ENCODE measurements around the gene ALDH1A3.

ALDH1A3 gene

DNA sequence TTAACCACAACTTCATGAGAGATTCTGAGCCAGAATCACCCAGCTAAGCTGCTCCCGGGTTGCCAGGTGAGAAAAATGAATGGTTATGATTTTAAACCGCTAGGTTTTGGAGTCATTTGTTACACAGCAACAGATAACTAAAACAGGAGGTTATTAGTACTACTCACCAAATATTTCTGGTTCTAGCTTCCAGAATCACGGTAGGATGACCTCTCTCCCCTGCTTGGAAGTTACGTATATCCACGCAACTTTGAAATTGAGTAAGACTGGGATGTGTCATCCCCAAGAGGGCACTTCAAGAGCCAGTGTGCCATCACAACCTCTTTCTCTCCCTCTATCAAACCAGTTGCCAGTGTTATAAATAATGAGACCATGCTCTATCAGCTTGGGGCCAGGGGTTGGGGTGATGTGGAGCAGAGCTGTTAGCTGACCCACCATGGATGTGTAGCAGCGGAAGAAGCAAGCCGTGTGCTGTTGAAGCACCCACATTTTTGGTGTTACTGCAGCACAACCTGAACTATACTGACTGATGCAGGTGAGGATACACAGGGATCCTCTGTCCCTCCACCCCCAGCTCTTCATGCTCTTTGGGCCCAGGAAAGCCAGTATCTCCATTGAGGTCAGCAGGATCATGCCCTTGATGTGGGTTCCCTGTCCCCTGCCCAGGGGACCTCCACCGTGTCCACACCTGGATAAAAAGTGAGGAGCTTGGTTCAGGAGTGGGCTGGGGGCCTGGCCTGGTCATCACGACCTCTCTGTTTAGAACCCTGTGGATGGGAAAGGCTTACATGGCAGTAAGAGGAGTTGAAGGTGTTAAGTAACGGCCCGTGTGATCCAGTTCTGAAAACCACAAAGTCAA is 19.4 kb upstream of the ALDH1A3 start:
- DNase-seq = no peak

DNA sequence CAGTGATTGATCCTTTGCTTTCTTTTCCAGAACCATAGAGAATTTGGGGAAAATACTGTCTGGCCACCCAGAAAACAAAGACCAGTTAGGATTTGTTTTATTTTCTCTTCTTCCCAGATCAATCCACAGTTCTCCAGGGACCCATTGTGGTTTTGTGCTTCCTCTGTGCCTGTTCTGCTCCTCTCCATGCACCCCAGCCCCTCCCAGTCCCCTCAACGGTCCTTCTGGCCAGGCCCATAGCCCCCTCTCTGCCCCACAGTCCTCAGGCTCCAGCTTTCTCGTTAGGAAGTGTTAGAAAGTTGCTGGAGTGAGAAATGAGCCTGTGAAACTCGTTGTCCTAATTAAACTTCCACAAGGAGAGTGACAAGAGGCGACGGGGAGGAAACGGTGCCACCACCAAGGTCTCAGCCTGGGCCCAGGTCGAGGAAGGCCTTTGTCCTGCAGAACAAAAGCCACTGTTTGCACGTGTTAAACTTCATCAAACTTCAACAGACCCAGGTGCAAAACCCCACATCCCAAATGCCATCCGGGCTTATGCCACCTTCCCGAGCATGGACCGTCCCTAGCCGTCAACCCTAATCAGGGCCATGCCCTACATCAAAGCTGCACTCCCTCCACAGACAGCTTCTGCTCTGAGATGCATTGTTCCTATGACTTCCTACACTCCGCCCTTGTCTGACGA is 18.7 kb upstream of the ALDH1A3 start:
- no peak for DNase-seq

DNA sequence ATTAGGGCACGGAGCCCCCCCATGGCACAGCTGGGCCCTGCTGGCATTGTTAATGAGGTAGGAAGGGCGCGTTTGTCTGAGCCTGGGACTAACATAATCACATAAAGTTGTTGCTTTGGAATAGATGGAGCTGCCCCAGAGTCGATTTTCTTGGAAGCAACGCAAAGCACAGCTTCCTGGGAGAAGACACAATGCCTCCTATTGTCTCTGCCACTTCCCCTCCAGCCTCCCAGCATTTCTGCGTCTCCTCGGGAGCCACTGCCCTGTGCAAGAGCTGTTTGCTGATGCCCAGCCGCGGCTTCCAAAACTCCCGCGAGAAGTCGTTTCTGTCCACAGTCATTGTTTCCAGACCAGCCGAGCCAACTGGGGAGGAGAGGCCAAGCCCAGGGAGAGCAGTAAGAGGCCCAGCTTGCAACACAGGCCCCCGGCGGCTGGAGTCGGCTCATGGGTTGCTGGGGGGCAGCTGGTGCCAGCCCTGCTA is 18.1 kb upstream of the ALDH1A3 start:
- DNase-seq = no peak

DNA sequence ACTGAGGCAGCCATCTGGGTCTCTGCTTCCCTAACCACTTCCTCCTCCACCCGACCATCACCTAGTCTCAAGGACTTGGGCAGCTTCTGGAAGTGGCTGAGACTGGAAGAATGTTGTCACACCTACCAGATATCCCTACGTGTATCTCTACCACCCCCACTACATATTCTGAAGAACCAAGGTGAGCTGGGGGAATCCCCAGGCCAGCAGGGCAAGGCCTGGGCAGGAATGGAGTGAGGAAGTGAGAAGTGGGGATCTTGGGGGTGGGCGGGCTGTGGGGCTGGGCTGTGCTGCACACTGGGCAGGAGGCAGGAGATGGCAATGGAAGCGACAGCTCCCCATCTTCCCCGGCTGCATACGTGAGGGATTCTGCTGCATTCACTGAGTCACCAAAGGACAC is 17.5 kb upstream of the ALDH1A3 start:
- no peak for DNase-seq

DNA sequence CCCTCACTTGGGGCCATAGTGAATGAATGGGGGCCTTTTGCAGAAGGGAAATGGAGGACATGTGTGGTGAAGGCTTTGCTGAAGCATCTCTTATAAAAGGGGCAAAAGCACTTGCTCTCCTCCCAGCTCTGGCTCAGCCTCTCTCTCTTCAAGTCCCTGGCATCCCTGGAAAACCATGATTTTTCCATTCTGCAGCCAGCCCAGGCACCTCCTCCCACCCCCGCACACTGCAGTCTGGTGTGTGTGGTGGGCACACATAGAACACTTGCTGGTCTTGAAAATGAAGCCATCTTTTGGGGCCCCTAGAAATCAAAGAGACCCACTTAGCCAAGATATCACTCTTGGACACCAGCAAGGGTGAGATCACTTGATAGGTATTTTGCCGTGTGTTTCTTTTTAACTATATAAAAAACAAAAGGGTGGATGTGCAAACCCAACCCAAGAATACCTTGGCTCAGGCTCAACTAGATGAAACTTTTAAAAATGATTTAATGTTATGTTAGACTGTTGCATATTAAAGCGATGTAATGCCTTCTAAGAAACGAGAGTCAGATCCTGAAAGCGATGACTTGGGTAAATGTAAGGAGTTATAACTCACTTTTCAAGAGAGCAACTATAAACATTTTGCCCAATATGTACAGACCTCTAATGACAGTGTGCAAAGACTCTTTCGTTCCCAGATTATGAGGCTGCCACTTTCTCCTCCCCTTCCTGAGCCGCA is 16.4 kb upstream of the ALDH1A3 start:
- DNase-seq = no peak

DNA sequence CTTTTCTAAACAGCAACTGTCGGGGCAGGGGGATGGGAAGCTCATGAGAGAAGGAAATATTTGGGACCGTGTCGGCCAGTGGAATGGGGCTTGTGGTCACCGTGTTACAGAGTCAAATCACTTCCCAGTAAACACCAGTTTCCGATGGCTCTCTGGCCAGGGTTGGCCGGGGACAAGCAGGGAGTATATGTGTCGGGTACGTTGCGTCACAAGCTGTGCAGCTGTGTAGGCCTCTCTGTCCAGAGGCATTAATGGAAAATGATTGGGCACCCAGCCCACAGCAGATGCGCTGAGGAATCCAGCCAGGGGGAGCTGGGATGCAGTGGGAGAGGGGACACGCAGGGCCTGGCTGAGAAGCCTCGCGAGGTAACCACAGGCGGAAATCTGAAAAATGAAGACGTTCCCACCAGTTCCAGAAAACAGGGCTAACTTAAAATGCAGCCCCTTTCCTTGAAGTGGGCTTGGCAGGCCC is 15.8 kb upstream of the ALDH1A3 start:
- no peak for DNase-seq

DNA sequence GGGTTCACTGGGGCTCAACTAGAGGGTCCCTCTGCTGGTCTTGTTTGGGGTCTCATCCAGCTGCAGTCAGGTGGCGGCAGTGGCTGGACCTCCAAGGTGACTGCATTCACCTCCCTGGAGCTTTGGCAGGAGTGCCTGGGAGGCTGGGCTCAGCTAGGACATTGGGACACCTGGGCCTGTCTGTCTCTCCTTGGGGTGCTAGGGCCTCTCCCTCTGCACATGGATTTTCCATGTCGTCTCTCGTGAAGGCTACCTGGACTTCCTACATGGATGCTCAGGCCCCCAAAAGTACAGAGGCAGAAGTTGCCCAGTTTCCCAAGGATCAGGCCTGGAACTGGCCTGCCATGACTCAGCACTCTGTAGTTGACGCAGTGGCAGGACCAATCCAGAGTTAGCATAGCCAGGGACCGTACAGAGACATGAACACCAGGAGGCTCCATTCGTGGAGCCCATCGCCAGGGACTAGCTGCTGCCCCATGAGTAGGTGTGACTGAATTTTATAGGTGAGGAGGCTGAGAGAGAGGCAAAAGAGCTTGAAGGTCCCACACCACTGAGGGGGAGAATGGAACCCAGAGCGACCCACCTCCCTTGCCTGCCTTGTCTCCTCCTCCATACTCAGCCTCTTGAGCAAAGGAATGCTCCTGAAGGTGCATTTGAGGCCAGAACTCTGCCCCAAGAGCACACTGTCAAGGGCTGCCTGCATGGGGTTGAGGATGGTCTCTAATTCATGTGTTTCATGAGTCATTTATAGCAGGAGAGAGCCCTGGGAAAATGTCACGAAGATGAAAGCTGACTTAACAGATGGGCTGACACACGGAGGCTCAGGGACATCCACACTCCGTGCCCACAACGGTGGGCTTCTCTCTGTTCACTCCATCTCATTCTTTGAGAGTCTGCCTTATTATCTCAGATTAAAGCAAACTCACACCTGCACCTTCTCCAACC is 13.0 kb upstream of the ALDH1A3 start:
- DNase-seq = no peak

DNA sequence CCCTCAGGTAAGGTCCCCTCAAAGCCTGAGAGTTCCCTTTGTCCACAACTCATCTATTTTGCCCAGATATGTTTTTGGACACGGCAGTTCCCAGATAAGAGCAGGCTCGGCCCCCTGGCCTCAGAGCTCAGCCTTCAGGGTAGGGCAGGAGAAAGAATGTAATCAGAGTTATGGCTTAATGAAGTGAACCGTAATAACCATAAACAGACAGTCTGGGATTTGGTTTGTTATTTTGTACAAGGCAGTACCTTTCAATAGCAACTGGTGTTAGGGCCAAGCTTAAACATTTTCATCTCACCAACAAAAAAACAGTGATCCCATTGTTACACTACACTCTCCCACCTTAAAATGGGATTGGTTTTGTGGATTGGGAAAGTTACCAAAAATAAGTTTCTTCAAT is 12.2 kb upstream of the ALDH1A3 start:
- no peak for DNase-seq

DNA sequence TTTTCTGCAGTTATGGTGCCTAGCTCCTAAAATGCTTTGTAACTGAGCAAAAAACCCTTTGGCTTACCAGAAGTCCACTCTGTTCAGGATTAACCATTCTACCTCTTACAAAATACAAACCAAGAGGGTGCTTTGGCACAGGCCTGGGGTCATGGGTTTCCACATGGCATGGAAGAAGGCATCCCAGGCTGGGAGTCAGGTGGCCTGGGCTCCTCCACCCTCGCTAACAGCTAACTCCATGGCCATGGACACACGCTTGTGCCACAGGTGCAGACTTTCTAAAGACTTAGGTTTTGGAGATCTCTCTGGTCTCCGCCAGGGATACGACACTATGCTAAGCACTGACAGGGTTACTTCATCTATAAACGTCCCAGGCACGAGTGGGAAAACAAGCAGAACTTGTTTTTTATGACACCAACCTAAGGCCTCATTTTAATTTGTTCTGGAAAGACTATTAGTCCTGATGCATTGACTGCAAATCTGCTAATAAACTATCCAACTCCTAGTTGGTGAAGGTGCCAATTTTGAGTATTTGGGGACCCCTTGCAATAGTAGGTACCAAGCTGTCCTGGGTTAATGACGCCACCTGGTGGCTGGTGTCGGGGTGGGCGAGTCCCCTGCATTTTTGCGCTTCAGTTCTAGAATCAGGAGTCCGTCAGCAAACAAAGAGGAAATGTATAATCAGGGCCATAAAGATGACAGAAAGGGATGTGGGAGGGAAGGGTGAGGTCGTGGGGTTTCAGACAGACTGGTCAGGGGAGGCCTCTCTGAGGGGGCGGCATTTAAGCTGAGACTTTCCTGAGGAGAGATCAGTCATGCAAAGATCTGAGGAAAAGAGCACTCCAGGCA is 10.3 kb upstream of the ALDH1A3 start:
- DNase-seq = peak in 1 of 2 experiments; percentile 16

DNA sequence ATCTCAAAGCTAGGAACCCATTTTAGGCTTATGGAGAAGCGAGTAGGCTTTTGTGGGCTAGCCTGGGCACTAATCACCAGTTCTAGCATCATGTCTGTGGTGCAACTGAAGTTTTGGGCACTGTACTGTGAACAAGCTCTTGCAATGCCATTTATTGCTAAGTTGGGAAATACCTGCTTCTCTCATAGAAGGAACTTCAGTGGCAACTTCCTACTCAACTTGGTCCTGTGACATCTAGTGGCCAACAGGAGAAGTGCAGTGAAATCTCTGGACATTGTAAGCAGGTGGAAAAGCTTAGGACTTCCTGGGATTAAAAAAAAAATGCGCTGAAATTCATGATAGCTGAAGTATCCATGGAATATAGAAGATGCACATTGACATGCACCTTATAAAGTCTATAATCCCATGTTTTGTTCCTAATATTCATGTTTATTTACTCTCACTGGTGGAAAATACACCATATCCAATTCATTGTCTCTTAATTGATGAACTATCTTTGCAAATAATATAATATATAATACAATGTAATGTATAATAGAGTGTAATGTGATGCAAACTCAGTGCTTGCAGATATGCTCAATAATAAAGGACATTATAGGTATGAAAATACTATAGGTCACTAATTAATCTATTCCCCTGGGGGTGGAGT is 6.5 kb upstream of the ALDH1A3 start:
- peak; percentile 82 to 88 for DNase-seq

DNA sequence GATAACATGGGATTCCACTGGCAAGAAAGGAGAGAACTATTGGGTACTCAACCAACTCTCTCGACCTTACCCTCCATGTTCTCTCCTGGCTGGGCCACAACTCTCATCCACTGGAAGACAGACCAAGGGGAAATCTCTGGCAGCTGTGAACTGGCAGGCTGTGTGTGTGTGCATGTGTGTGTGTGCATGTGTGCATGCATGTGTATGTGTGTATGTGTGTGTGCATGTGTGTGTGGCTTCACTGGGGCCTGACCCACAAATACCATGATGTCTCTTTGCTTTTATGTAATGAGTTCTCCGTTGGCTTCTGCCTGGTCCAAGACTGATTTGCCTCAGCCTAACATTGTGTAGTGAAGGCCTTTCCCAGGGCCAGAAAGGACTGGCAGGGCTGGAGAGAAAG is 4.1 kb upstream of the ALDH1A3 start:
- no peak for DNase-seq

DNA sequence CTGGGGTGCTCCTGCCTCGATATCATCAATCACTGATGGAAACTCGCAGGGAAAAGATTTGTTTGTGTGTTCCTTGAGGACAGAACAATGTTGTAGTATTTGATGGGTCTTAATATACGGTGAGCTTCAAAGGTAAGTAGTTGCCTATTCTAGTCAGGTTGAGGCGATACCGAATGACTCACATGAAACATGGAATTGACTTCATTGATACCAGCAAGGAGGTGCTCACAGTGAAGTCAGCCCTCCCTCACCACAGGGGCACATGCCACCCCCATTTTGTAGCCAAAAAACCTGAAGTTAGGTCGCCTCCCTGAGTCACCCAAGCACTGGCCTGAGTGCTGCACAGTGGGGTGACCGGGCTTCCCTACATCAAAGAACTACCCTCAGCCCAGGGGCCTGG is 3.7 kb upstream of the ALDH1A3 start:
- DNase-seq = no peak

DNA sequence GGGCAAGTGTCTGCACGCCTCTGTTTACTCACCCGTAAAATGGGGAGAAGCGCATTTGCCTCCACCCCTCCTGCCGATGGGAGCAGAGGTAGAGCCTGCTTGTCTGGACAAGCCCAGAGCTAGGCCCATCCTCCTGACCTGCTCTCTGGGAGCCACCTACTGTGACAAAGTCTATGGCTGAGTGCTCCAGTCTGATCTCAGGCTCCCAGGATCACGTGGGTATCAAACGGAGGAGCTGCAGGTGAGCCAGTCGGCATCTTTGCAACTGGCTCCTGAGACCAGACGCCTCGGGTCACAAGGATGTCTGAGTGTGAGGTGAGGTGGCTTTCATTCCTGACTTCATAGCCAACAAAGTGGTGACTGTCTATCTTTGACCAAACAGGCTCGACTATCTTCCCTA is 2.1 kb upstream of the ALDH1A3 start:
- DNase-seq = no peak

DNA sequence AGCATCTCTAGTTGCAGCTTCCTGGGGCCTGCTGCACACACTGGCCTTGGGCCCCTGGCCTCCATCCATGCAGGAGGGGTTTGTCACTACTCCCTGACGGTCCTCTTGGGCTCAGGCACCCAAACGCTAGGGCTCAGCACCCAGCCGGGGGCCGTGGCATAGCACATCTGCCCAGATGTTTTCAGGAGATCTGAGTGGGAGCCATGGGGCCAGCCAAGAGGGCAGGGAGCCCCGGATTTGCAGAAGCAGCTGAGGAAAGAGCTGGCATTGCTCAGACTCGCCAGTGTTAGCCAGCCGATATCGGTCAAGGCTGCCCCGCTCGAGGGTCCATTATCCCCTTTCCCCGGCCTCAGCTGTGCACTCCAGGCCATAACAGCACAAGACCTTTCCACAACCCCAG is 1.5 kb upstream of the ALDH1A3 start:
- no peak for DNase-seq

DNA sequence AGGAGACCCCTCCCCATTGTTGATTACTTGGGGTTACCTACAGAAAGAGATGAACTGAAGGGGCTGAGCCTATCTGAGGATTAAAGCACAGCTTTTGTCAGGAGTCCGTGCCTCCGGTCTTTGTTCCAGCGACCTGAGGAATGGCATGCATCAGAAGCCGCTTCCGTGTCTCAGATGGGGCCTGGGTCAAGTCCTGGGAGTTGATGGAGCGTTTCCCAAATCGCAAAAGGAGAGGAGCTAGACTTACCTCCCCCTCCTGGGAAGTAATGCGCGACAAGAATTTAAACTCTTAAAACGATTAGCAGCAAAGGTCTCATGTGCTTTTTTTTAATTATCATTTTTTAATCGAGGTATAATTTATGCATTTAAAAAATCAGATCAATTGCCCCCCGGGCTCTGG is 983 bp upstream of the ALDH1A3 start:
- DNase-seq = no peak

DNA sequence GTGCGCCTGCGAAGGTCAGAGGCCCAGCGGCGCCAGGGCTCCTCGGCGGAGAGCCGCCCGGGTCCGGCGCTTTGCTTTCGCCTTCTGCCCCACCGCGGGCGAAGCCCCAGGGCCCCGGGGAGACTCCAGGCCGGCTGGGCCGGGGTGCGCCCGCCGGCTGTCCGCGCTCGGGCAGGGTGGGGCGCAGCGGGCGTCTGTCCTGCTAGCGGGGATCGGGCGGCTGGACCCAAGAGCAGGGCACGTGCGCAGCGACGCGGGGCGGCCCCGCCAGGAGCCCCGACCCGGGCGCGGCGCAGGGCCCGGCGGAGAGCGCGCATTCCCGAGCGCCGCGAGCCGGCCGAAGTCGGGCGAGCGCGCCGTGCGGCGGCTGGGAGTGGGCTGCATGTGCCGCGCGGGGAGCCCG is 569 bp upstream of the ALDH1A3 start:
- DNase-seq = no peak

DNA sequence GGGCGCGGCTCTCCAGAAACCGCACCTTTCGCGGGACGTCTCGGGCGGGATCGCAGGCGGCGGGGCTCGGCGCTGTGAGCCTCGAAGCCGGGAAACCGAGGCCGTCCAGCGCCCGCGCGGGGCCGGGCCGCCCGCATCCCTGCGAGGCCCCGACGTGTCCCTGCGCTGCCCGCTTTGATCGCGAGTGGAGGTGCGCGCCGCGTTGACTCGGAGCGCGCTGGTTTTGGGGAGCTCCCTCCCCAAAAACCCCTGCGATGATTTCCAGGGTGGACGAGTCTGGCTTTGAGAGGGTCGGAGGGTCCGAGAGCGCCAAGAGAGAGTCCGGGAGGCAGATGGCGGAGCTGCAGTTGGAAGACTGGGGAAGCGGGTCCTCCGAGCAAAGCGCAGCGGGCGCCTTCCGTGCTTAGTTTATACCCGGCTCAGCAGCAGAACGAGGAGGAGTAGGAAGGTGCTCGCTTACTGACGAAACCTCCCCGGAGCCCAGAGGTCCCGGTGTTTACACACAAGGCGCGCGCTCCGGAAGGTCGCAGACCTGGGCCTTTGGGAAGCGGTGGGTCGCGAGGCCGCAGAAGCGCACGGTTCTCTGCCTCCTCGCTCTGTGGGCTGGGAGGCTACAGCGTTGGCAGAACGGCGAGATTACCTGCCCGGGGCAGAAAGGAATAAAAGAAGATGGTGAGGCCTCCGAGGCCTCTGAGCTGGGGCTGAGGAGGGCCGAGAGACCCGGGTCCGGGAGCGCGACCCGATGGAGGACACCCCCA is 687 bp downstream of the ALDH1A3 start:
- DNase-seq = no peak

DNA sequence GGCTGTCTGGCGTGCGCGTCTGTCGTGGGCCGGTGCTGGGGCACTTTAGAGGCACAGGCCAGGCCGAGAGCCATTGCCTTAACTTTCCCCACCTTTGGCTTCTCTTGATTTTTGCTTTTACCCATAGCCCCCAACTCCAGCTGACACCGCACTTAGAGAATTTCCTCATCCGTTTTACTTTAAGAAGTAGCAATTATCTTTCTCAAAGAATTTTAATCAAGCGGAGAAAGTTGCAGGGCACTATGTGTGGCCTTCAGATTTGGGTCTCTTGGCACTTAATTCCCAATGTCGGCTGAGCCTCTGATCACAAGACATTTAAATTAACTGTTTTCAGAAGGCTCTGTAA is 1.2 kb downstream of the ALDH1A3 start:
- DNase-seq = no peak

DNA sequence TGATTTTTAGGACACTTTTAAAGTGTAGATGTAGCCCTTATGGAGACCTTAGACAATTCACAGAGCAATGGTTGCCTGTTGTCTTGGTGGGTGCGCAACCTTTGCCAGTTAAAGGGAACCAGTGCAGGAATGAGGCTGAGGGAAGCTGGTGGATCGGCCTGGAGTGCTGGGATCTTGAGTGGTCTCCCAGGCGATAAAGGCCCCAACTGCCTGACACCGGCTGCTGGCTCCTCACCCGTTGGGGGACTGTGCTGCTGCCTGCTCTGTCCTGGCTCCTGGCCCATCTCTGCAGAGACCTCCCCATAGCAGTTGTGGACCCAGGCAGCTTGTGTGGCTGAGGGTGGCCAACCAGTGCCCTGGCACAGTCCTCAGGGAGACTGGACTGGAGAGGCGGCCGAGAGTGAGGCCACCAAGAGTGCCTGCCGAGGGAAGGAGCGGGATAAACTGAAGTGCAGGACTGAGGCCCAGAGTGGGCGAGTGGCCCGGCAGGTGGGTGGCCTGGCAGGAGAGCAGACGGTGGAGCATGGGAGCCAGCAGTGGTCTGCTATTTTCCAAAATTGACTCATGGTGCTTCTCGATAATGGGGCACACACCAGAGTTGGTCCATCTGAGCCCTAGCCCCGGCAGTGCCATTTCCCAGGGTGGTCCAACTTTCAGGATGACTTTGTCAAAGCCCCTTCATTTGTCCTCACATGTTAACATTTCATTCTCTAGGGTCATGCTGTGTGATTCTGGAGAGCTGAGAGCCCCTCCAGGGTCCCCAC is 2.1 kb downstream of the ALDH1A3 start:
- DNase-seq = no peak

All from Kasumi-1 (cell line).